Stimulated activated CD8-positive, alpha-beta memory T cell treated with anti-CD3 and anti-CD28 coated beads, Interleukin-15, amount 100 ng/mL, for 1 hour (primary cell): ENCODE results near the gene DENND4A.

ENCODE experiments used
- DNase-seq: peaks from one replicate; pipeline ENCODE4 v3.0.0-alpha.2; 2020; ENCODE audit warnings: low read depth

Gene DENND4A

GRCh38 chr15:65792138-65792987, at the start of gene DENND4A:
Gene DENND4A (minus strand): TSS chr15:65792293. CDS start chr15:65756450, 35,843 bp downstream.
- DNase-seq, result peak; percentile 94

GRCh38 chr15:65841121-65841930, 49.2 kb upstream of the DENND4A start:
- no peak for DNase-seq

GRCh38 chr15:65839985-65840384, 47.9 kb upstream of the DENND4A start:
- no peak for DNase-seq

- DNase-seq, result no peak
These were observed 47.3 kb upstream of the DENND4A start for GRCh38 chr15:65839354-65839901.

GRCh38 chr15:65837301-65838294, 45.5 kb upstream of the DENND4A start:
- no peak for DNase-seq

- DNase-seq, result no peak
These were observed 44.6 kb upstream of the DENND4A start for GRCh38 chr15:65836665-65837064.

GRCh38 chr15:65835447-65835846, 43.4 kb upstream of the DENND4A start:
- no peak for DNase-seq

GRCh38 chr15:65834603-65835282, 42.6 kb upstream of the DENND4A start:
- DNase-seq, result no peak

GRCh38 chr15:65833501-65834205, 41.6 kb upstream of the DENND4A start:
- DNase-seq, result no peak

GRCh38 chr15:65832549-65833364, 40.7 kb upstream of the DENND4A start:
- peak; percentile 15 for DNase-seq

- DNase-seq, result no peak
These were observed 37.2 kb upstream of the DENND4A start for GRCh38 chr15:65829130-65829764.

GRCh38 chr15:65828585-65828984, 36.5 kb upstream of the DENND4A start:
- DNase-seq, result no peak

- no peak for DNase-seq
These were observed 35.0 kb upstream of the DENND4A start for GRCh38 chr15:65827065-65827464.

GRCh38 chr15:65824941-65825544, 33.0 kb upstream of the DENND4A start:
- no peak for DNase-seq

GRCh38 chr15:65824031-65824743, 32.1 kb upstream of the DENND4A start:
- DNase-seq, result no peak

- DNase-seq, result no peak
These were observed 30.2 kb upstream of the DENND4A start for GRCh38 chr15:65822316-65822715.

GRCh38 chr15:65821070-65821469, 29.0 kb upstream of the DENND4A start:
- DNase-seq, result no peak

GRCh38 chr15:65819563-65819960, 27.5 kb upstream of the DENND4A start:
- DNase-seq, result no peak
